ENCODE results near the gene IMPA2.

DNA sequence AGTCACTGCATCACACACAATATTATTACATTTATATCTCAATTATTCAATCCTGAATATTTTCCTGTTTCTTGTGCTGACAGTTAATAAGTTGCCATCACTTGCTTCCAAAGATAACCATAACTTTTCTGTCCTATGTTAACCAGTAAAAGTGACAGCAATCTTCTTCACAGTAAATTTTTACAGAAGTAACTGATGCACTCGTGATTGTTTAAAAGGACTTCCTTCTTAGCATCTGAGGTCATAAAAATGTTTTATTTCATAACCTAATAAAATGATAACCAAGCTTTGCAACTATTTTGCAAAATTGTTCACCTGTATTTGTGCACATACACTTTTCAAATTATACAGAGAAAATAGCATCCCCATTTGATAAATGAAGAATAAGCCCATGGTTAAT lies 91.7 kb downstream of the IMPA2 start:
- TF ChIP-seq POLR2A (IDR thresholded peaks at IDR 0.05; ENCODE audit: low read length) = no peak
- TF ChIP-seq GATA1 (IDR thresholded peaks at IDR 0.05; ENCODE audit: low read depth, low read length) = no peak
